Breast epithelium (tissue), 3 donors: Measurements from ENCODE around the gene XYLT1.

Source experiments
- CTCF ChIP-seq, 3 donors: fragments of 450-650 bp; IDR thresholded peaks; one replicate each; pipeline ENCODE4 v1.5.1; 2016 to 2017; ENCODE audit warnings: antibody characterized with exemption in 3 of 3, mild to moderate bottlenecking in 3 of 3, moderate library complexity in 3 of 3
- POLR2AphosphoS5 ChIP-seq, 3 donors: sonication (generic); formaldehyde crosslinking; IDR thresholded peaks; one replicate each; pipeline ENCODE4 v1.6.1; 2017; ENCODE audit warnings: antibody characterized with exemption in 3 of 3

DNA sequence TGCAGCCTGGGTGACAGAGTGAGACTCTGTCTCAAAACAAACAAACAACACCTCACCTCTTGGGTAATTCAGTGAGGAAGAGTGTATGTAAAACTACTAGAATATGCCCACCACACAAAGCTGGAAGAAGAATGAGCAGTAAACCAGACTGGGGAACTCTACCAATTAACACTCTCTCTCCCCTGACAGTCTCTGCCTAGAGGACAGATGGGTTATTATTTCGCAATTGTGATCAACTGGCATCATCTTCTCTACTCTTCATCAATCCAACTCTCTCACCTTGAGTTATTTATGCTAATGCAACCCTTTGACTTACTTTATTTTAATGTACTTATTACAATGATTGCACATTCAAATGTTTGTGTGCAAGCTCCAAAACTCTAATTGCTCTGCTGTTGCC lies 205.6 kb downstream of the XYLT1 start:
- no peak for TF ChIP-seq CTCF (IDR thresholded peaks at IDR 0.05)
- TF ChIP-seq POLR2AphosphoS5 (IDR thresholded peaks at IDR 0.05), result no peak
